ENCODE data around the gene LRRIQ4.

Gene LRRIQ4

DNA sequence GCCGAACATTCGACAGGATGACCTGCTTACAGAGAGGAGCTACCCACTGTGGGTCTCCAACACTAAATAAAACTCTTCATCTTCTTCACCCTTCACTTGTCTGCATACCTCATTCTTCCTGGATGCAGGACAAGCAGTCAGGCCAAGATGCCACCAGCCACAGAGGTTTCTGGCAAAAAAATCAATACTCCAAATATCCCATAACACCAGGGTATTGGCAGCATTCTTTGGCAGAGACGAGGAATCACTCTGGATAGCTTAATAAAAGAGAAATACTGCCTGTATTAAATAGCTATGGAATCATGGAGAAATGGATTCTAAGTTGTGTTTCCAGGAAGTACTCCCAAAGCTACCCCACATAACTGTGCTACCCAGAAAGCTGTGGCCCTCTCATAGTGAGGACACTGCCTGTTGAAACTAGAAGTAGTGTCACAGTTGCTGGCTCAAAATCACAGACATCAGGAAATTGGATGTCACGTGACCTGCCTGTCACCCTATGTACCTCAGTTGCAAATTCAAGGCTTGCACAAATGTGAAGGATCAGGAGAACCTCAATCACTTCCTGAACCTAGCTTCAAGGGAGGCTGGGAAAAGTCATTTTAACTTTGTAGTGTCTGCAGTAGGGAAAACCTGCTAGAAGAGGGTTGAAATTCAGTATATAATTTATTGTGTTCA lies 68.0 kb downstream of the LRRIQ4 start:
- Histone ChIP-seq H3K27ac (no peak overlapping the region), H3K9ac (no peak overlapping the region), H3K79me2 (no peaks in the 10 kb centered on the region), H3K9me3 (ENCODE audit: control insufficient read depth, low read length) (no peaks in the 10 kb centered on the region), H3K4me2 (ENCODE audit: low read length) (no peak overlapping the region), H2AFZ (no peak overlapping the region), H3K36me3 (ENCODE audit: control insufficient read depth, insufficient read depth, low read length) (no peaks in the 10 kb centered on the region), H3K27me3 (ENCODE audit: control insufficient read depth, insufficient read depth, low read length) (no peaks in the 10 kb centered on the region), H3K4me1 (no peaks in the 10 kb centered on the region), H3K4me3 (ENCODE audit: low read depth, low read length) (no peak overlapping the region)
- TF ChIP-seq, protein P1, sequence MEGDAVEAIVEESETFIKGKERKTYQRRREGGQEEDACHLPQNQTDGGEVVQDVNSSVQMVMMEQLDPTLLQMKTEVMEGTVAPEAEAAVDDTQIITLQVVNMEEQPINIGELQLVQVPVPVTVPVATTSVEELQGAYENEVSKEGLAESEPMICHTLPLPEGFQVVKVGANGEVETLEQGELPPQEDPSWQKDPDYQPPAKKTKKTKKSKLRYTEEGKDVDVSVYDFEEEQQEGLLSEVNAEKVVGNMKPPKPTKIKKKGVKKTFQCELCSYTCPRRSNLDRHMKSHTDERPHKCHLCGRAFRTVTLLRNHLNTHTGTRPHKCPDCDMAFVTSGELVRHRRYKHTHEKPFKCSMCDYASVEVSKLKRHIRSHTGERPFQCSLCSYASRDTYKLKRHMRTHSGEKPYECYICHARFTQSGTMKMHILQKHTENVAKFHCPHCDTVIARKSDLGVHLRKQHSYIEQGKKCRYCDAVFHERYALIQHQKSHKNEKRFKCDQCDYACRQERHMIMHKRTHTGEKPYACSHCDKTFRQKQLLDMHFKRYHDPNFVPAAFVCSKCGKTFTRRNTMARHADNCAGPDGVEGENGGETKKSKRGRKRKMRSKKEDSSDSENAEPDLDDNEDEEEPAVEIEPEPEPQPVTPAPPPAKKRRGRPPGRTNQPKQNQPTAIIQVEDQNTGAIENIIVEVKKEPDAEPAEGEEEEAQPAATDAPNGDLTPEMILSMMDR (IDR thresholded peaks at IDR 0.05) = no peak

DNA sequence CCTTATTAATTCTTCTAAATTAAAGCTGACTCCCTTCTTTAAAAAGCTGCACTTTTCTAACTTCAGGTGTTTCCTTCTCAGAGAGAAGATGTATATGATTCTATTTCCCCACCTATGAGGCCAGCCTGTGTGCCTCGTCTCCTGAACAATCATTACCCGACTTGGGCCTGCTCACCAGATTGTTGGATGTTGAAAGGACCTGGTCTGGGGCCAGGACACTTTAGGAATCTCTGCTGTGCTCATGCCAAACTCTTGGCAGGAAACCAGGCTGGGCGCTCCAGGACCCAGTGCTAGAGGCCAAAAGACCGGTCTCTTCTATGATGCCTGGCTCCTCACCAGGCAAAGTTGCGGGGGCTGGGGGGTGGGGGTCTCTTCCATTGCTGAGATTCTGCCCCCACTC lies 74.0 kb downstream of the LRRIQ4 start:
- Histone ChIP-seq H3K27ac (no peak overlapping the region), H3K4me3 (ENCODE audit: low read depth, low read length) (no peak overlapping the region), H2AFZ (peak overlapping the region; percentile 7), H3K27me3 (ENCODE audit: control insufficient read depth, insufficient read depth, low read length) (no peaks in the 10 kb centered on the region), H3K9me3 (ENCODE audit: control insufficient read depth, low read length) (no peaks in the 10 kb centered on the region), H3K4me1 (no peaks in the 10 kb centered on the region), H3K36me3 (ENCODE audit: control insufficient read depth, insufficient read depth, low read length) (no peaks in the 10 kb centered on the region), H3K79me2 (no peaks in the 10 kb centered on the region), H3K9ac (no peak overlapping the region), H3K4me2 (ENCODE audit: low read length) (no peak overlapping the region)
- TF ChIP-seq, protein P1 (IDR thresholded peaks at IDR 0.05) = no peak
